ENCODE data around the gene TNS3.

DNA sequence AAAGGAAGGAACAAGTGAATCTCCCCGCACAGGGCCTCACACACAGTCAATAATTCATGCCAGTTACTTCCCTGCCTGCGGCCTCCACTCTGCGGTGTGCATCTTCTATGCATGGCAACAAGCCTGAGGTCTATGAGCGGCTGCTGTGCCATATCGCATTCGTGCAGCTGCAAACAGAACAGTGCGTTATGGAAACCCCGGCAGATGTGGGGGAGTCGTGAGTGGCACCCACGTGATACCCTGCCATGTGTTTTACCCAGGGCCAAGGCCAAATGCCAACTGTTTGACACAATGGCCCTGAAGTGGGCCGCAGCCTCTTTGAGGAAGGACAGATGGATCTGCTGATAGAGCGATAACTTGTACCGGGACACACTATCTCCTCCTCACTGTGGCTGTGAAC is 13.4 kb downstream of the TNS3 start:
- TF ChIP-seq, protein P1, sequence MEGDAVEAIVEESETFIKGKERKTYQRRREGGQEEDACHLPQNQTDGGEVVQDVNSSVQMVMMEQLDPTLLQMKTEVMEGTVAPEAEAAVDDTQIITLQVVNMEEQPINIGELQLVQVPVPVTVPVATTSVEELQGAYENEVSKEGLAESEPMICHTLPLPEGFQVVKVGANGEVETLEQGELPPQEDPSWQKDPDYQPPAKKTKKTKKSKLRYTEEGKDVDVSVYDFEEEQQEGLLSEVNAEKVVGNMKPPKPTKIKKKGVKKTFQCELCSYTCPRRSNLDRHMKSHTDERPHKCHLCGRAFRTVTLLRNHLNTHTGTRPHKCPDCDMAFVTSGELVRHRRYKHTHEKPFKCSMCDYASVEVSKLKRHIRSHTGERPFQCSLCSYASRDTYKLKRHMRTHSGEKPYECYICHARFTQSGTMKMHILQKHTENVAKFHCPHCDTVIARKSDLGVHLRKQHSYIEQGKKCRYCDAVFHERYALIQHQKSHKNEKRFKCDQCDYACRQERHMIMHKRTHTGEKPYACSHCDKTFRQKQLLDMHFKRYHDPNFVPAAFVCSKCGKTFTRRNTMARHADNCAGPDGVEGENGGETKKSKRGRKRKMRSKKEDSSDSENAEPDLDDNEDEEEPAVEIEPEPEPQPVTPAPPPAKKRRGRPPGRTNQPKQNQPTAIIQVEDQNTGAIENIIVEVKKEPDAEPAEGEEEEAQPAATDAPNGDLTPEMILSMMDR (IDR thresholded peaks at IDR 0.05; ENCODE audit: insufficient read depth, low read length), result no peak
- TF ChIP-seq GABPA (IDR thresholded peaks at IDR 0.05; ENCODE audit: low read depth), result no peak
- no peak for TF ChIP-seq POLR2AphosphoS5 (IDR thresholded peaks at IDR 0.05; ENCODE audit: low read depth)
- TF ChIP-seq, protein P2, sequence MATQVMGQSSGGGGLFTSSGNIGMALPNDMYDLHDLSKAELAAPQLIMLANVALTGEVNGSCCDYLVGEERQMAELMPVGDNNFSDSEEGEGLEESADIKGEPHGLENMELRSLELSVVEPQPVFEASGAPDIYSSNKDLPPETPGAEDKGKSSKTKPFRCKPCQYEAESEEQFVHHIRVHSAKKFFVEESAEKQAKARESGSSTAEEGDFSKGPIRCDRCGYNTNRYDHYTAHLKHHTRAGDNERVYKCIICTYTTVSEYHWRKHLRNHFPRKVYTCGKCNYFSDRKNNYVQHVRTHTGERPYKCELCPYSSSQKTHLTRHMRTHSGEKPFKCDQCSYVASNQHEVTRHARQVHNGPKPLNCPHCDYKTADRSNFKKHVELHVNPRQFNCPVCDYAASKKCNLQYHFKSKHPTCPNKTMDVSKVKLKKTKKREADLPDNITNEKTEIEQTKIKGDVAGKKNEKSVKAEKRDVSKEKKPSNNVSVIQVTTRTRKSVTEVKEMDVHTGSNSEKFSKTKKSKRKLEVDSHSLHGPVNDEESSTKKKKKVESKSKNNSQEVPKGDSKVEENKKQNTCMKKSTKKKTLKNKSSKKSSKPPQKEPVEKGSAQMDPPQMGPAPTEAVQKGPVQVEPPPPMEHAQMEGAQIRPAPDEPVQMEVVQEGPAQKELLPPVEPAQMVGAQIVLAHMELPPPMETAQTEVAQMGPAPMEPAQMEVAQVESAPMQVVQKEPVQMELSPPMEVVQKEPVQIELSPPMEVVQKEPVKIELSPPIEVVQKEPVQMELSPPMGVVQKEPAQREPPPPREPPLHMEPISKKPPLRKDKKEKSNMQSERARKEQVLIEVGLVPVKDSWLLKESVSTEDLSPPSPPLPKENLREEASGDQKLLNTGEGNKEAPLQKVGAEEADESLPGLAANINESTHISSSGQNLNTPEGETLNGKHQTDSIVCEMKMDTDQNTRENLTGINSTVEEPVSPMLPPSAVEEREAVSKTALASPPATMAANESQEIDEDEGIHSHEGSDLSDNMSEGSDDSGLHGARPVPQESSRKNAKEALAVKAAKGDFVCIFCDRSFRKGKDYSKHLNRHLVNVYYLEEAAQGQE (IDR thresholded peaks at IDR 0.05; ENCODE audit: insufficient replicate concordance, low read depth), result no peak

Data from HL-60 (cell line).